Sigmoid colon (tissue), 4 donors: ENCODE results near the gene OR52N4.

Experiments
- EP300 ChIP-seq, 4 donors: sonication (generic); formaldehyde crosslinking; IDR thresholded peaks; one replicate each; pipeline ENCODE4 v1.6.1; 2017; ENCODE audit warnings: antibody characterized with exemption in 4 of 4
- TF ChIP-seq, protein P1 (sequence below), 4 experiments: fragments of 450-650 bp in 3 of 4; fragments of 200-600 bp in 1 of 4; IDR thresholded peaks; one replicate each; pipeline ENCODE4 v1.5.1; 2016 to 2019; ENCODE audit warnings: antibody characterized with exemption in 4 of 4, mild to moderate bottlenecking in 3 of 4, moderate library complexity in 2 of 4

DNA sequence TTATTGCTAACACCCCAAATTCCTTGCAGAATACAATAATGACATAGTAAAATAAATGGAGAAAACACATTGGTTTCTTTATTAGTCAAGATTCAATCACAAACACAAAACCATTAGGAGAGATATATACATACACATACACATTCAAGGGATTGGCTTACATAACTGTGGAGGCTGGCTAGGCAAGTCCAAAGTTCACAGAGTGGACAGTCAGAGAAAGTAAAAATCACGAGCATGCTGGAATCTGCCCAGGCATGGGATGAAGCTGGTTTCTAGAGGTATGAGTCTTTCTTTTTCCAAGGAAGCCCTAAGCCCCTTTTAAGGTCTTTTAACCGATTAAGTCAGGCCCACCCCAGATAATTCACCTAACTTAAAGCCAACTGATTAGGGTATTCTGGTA, 31.4 kb upstream of the OR52N4 start:
- TF ChIP-seq, protein P1, sequence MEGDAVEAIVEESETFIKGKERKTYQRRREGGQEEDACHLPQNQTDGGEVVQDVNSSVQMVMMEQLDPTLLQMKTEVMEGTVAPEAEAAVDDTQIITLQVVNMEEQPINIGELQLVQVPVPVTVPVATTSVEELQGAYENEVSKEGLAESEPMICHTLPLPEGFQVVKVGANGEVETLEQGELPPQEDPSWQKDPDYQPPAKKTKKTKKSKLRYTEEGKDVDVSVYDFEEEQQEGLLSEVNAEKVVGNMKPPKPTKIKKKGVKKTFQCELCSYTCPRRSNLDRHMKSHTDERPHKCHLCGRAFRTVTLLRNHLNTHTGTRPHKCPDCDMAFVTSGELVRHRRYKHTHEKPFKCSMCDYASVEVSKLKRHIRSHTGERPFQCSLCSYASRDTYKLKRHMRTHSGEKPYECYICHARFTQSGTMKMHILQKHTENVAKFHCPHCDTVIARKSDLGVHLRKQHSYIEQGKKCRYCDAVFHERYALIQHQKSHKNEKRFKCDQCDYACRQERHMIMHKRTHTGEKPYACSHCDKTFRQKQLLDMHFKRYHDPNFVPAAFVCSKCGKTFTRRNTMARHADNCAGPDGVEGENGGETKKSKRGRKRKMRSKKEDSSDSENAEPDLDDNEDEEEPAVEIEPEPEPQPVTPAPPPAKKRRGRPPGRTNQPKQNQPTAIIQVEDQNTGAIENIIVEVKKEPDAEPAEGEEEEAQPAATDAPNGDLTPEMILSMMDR (IDR thresholded peaks at IDR 0.05): no peak
- TF ChIP-seq EP300 (IDR thresholded peaks at IDR 0.05): no peak
